CD14-positive monocyte (primary cell): ENCODE measurements around the gene KBTBD13. TPM values are rescaled to one million over a fixed set of nuclear protein-coding genes. Genes with fewer than 3 reads are reported as not detected.
A peak's percentile ranks its signal among the peaks of the same experiment; 100 is the strongest.

Experiments used
- DNase-seq, 3 donors: peaks; one replicate each; pipeline ENCODE4 v3.0.0-alpha.2; 2011 to 2022
- H2AFZ ChIP-seq: 2 replicates; pipeline ENCODE4 v1.6.0; 2012; ENCODE audit warnings: mild to moderate bottlenecking, low read depth, low read length, inconsistent platforms; ENCODE audit not compliant: insufficient read depth, poor library complexity, severe bottlenecking
- H3K27ac ChIP-seq, 2 donors: 1 replicate in 1 of 2; 2 replicates in 1 of 2; pipeline ENCODE4 v1.5.1; 2012 to 2013; ENCODE audit warnings: low read length in 2 of 2, control low read depth in 1 of 2, inconsistent platforms in 1 of 2, low read depth in 1 of 2, mild to moderate bottlenecking in 1 of 2
- H3K27me3 ChIP-seq, 2 donors: one replicate each; pipeline versions ENCODE4 v1.6.0 to v1.6.1; 2011 to 2013; ENCODE audit warnings: low read length in 2 of 2; ENCODE audit not compliant: control insufficient read depth in 2 of 2, insufficient read depth in 2 of 2
- H3K36me3 ChIP-seq, 2 donors: replicated peaks in 1 of 2; 1 replicate in 1 of 2; 2 replicates in 1 of 2; pipeline versions ENCODE4 v1.5.1 to v1.6.1; 2012 to 2013; ENCODE audit warnings: low read length in 2 of 2, control low read depth in 1 of 2, inconsistent platforms in 1 of 2, mild to moderate bottlenecking in 1 of 2; ENCODE audit not compliant: insufficient read depth in 2 of 2, control insufficient read depth in 1 of 2
- H3K4me1 ChIP-seq, 2 donors: 1 replicate in 1 of 2; 2 replicates in 1 of 2; pipeline versions ENCODE4 v1.5.1 to v1.6.1; 2012 to 2013; ENCODE audit warnings: low read length in 2 of 2, control low read depth in 1 of 2, inconsistent platforms in 1 of 2, mild to moderate bottlenecking in 1 of 2, moderate library complexity in 1 of 2; ENCODE audit not compliant: insufficient read depth in 2 of 2, control insufficient read depth in 1 of 2
- H3K4me2 ChIP-seq: replicated peaks from 2 replicates; pipeline ENCODE3; 2012; ENCODE audit warnings: low read length, moderate library complexity, mild to moderate bottlenecking; ENCODE audit not compliant: poor library complexity, severe bottlenecking; ENCODE audit errors: extremely low read depth
- H3K4me3 ChIP-seq, 3 experiments: fragments of 200-600 bp in 1 of 3; sonication (generic) in 1 of 3; replicated peaks in 1 of 3; 1 replicate in 2 of 3; 2 replicates in 1 of 3; pipeline ENCODE4 v1.5.1; 2011 to 2013; ENCODE audit warnings: low read length in 3 of 3, mild to moderate bottlenecking in 3 of 3, control low read depth in 2 of 3, low read depth in 2 of 3, inconsistent platforms in 1 of 3, moderate library complexity in 1 of 3
- H3K79me2 ChIP-seq: 2 replicates; pipeline ENCODE4 v1.6.0; 2012; ENCODE audit warnings: mild to moderate bottlenecking, control low read depth, inconsistent platforms, low read length, moderate library complexity; ENCODE audit not compliant: insufficient read depth
- H3K9ac ChIP-seq: 2 replicates; pipeline ENCODE4 v1.6.0; 2017; ENCODE audit warnings: low read length, mild to moderate bottlenecking; ENCODE audit not compliant: insufficient read depth, poor library complexity, severe bottlenecking
- H3K9me3 ChIP-seq, 2 donors: replicated peaks in 1 of 2; 1 replicate in 1 of 2; 2 replicates in 1 of 2; pipeline versions ENCODE4 v1.5.1 to v1.6.1; 2012 to 2013; ENCODE audit warnings: low read length in 2 of 2, control low read depth in 1 of 2; ENCODE audit not compliant: control insufficient read depth in 1 of 2, insufficient read depth in 1 of 2
- H4K20me1 ChIP-seq: 2 replicates; pipeline ENCODE4 v1.6.0; 2012; ENCODE audit warnings: mild to moderate bottlenecking, low read length, control low read depth, moderate library complexity; ENCODE audit not compliant: insufficient read depth
- H3K27ac Mint-ChIP-seq, 7 donors: one replicate each; pipeline ENCODE4 v1.8.0; 2020; ENCODE audit warnings: mild to moderate bottlenecking in 7 of 7, mixed read lengths in 7 of 7, moderate library complexity in 6 of 7, inconsistent platforms in 2 of 7
- H3K27me3 Mint-ChIP-seq, 3 donors: one replicate each; pipeline ENCODE4 v1.8.0; 2021 to 2022; ENCODE audit warnings: low read depth in 3 of 3, mild to moderate bottlenecking in 3 of 3, mixed read lengths in 3 of 3, moderate library complexity in 3 of 3, inconsistent platforms in 1 of 3
- H3K36me3 Mint-ChIP-seq, 2 donors: one replicate each; pipeline ENCODE4 v1.8.0; 2020; ENCODE audit warnings: mixed read lengths in 2 of 2, inconsistent platforms in 1 of 2, mild to moderate bottlenecking in 1 of 2
- H3K4me1 Mint-ChIP-seq: one replicate; pipeline ENCODE4 v1.8.0; 2020; ENCODE audit warnings: mild to moderate bottlenecking, mixed read lengths
- H3K4me3 Mint-ChIP-seq, 2 donors: one replicate each; pipeline ENCODE4 v1.8.0; 2020; ENCODE audit warnings: mild to moderate bottlenecking in 2 of 2, mixed read lengths in 2 of 2, moderate library complexity in 1 of 2
- H3K9me3 Mint-ChIP-seq, 7 donors: one replicate each; pipeline ENCODE4 v1.8.0; 2020 to 2022; ENCODE audit warnings: mixed read lengths in 7 of 7, mild to moderate bottlenecking in 6 of 7, moderate library complexity in 6 of 7, inconsistent platforms in 2 of 7
- WGBS: methylation state at CpG from one replicate; pipeline ENCODE4 v1.1.5; 2013; ENCODE audit warnings: missing lambda C conversion rate; ENCODE audit not compliant: insufficient coverage; 5-methylcytosine and 5-hydroxymethylcytosine counted together
- intact Hi-C, 2 donors: fragments of 100-400 bp; cut with micrococcal nuclease; formaldehyde crosslinking; loops; one replicate each; pipeline versions ENCODE4 v1.15.0 to v1.15.1; 2023
- polyA plus RNA-seq, 3 donors: library from polyadenylated mRNA; depleted of rRNA in 1 of 3; unstranded in 2 of 3; stranded (reverse) in 1 of 3; fragments of 300-500 nt in 2 of 3; fragments of >200 nt in 1 of 3; fragmentation: Illumina TruSeq in 2 of 3; gene quantifications; 1 replicate in 2 of 3; 2 replicates in 1 of 3; pipeline ENCODE4 v1.2.3, GENCODE V29; 2012 to 2021
- TF ChIP-seq, protein P1 (sequence below): fragments of 200-600 bp; IDR thresholded peaks from one replicate; pipeline ENCODE4 v1.8.0; 2022; ENCODE audit warnings: antibody characterized with exemption, mild to moderate bottlenecking

KBTBD13 gene
- polyA plus RNA-seq, 3 donors, result not detected

DNA sequence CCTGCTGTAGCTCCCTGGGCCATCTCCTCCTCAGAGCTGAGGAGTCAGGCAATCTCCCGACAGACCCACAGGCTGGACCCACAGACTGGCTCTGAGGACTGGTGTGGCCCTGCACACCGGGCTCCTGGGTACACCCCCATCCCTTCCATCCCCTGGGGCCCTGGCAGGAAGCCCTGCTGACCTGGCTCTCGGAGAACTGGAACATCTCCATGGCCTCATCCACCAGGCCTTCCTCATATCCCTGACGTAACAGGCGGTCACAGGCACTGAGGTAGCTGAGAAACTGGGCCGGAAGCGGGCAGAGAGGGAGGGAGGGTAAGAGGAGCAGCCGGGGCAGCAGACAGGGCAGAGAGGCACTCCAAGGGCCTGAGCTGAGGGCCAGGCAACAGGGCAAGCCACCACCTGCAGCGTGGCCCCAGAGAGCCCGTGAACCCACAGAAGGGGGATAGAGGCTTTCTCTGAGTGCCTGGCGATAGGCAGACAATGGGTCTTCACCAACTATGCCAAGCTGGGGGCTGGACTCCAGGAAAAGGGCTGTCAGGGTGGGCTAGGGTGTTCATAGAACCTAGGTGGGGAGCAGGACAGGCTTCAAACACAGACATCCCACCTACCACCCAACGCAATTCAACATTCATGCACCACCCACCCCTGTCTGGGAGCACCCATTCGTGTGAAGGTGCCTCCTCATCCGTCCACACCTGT, 17.9 kb downstream of the KBTBD13 start:
- H3K4me1 Mint-ChIP-seq, result no peaks in the 10 kb centered on the region
- DNase-seq, result no peak
- TF ChIP-seq, protein P1, sequence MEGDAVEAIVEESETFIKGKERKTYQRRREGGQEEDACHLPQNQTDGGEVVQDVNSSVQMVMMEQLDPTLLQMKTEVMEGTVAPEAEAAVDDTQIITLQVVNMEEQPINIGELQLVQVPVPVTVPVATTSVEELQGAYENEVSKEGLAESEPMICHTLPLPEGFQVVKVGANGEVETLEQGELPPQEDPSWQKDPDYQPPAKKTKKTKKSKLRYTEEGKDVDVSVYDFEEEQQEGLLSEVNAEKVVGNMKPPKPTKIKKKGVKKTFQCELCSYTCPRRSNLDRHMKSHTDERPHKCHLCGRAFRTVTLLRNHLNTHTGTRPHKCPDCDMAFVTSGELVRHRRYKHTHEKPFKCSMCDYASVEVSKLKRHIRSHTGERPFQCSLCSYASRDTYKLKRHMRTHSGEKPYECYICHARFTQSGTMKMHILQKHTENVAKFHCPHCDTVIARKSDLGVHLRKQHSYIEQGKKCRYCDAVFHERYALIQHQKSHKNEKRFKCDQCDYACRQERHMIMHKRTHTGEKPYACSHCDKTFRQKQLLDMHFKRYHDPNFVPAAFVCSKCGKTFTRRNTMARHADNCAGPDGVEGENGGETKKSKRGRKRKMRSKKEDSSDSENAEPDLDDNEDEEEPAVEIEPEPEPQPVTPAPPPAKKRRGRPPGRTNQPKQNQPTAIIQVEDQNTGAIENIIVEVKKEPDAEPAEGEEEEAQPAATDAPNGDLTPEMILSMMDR, result no peak

DNA sequence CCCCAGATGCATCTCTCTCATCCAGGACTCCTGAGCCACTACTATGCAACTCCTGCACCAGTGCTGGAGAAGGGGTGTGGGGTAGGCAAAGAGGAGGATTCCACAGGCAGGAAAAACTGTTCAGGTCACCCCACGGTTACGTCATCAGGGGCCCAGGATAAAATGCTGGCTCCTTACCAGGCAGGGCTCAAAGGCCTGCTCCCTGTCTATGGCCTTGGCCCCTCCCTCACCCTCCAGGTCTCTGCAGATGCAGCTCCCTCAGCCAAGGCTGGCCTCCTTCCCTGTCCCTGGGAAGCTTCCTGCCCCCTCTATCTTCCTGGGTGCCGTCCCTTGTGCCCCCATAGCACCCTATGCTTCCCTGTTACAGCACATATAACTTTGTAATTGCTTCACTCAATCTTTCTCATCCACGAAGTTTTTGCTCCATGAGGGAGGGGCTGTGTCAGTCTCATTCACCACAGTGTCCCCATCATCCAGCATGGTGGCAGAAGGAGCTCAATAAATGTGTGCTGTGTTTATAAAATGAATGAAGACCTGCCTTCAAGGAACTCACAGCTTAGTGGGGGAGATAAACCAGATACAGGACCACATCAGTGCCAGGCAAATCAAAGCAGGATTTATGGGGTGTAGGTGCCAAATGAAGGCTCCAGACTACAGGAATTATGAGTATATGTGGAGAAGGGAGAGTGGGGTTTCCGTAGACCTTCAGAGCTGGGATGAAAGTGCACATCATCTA, 18.6 kb downstream of the KBTBD13 start:
- intact Hi-C loops, result no loop called here
- H3K36me3 Mint-ChIP-seq, result peaks cover 29 to 37% of the 10 kb centered on the region in 2 donors
- no peaks in the 10 kb centered on the region for H3K4me1 ChIP-seq
- no peaks in the 10 kb centered on the region for H3K27me3 ChIP-seq
- peaks cover 25 to 37% of the 10 kb centered on the region in 2 donors for H3K36me3 ChIP-seq
- DNase-seq, result no peak
- whole genome bisulfite sequencing, result 84% methylated on average over 4 of the region's 5 CpGs
- H3K27me3 Mint-ChIP-seq, result peaks cover 0 to 2% (median 2%) of the 10 kb centered on the region in 3 donors
- no peak overlapping the region for H3K9ac ChIP-seq
- TF ChIP-seq, protein P1, result no peak
- no peaks in the 10 kb centered on the region for H3K9me3 ChIP-seq
- H3K4me3 ChIP-seq, result no peak overlapping the region
- H3K79me2 ChIP-seq, result no peaks in the 10 kb centered on the region
- no peak overlapping the region for H3K27ac Mint-ChIP-seq
- H2AFZ ChIP-seq, result no peak overlapping the region
- H3K4me2 ChIP-seq, result no peak overlapping the region
- H3K4me3 Mint-ChIP-seq, result no peak overlapping the region
- no peaks in the 10 kb centered on the region for H3K4me1 Mint-ChIP-seq
- no peaks in the 10 kb centered on the region for H3K9me3 Mint-ChIP-seq
- no peak overlapping the region for H3K27ac ChIP-seq
- no peaks in the 10 kb centered on the region for H4K20me1 ChIP-seq

More for the DNA sequence above, 17.9 kb downstream of the KBTBD13 start:
- no peak overlapping the region for H3K4me3 Mint-ChIP-seq
- H3K9ac ChIP-seq, result no peak overlapping the region
- H2AFZ ChIP-seq, result no peak overlapping the region
- no peaks in the 10 kb centered on the region for H3K9me3 ChIP-seq
- H3K27me3 ChIP-seq, result no peaks in the 10 kb centered on the region
- H4K20me1 ChIP-seq, result no peaks in the 10 kb centered on the region
- no peaks in the 10 kb centered on the region for H3K4me1 ChIP-seq
- H3K79me2 ChIP-seq, result no peaks in the 10 kb centered on the region
- H3K9me3 Mint-ChIP-seq, result no peaks in the 10 kb centered on the region
- H3K27me3 Mint-ChIP-seq, result peaks cover 0 to 2% (median 2%) of the 10 kb centered on the region in 3 donors
- H3K27ac Mint-ChIP-seq, result peak overlapping the region in 1 of 7 donors; percentile 19
- H3K4me2 ChIP-seq, result no peak overlapping the region
- H3K4me3 ChIP-seq, result no peak overlapping the region
- WGBS, result 88% methylated on average over 7 of the region's 14 CpGs
- H3K27ac ChIP-seq, result no peak overlapping the region
- intact Hi-C loops, result no loop called here
- H3K36me3 Mint-ChIP-seq, result peaks cover 23 to 31% of the 10 kb centered on the region in 2 donors
- peaks cover 21 to 30% of the 10 kb centered on the region in 2 donors for H3K36me3 ChIP-seq
